HUES48 (cell line): ENCODE data around the gene COL4A4.

Source experiments
- H3K27ac ChIP-seq: one replicate; pipeline ENCODE4 v1.7.0; 2013; ENCODE audit warnings: low read depth, low read length, inconsistent platforms
- H3K27me3 ChIP-seq: 2 replicates; pipeline ENCODE4 v1.6.1; 2013; ENCODE audit warnings: mild to moderate bottlenecking, low read length; ENCODE audit not compliant: control insufficient read depth, insufficient read depth
- H3K36me3 ChIP-seq: 2 replicates; pipeline ENCODE4 v1.6.1; 2013; ENCODE audit warnings: low read length; ENCODE audit not compliant: control insufficient read depth, insufficient read depth
- H3K4me1 ChIP-seq: 2 replicates; pipeline ENCODE4 v1.6.1; 2013; ENCODE audit warnings: mild to moderate bottlenecking, low read length; ENCODE audit not compliant: control insufficient read depth, insufficient read depth
- H3K4me3 ChIP-seq: 2 replicates; pipeline ENCODE4 v1.5.1; 2013; ENCODE audit warnings: mild to moderate bottlenecking, low read depth, low read length
- H3K9ac ChIP-seq: 2 replicates; pipeline ENCODE4 v1.6.1; 2013; ENCODE audit warnings: mild to moderate bottlenecking, low read depth, low read length, moderate library complexity
- H3K9me3 ChIP-seq: 2 replicates; pipeline ENCODE4 v1.6.1; 2013; ENCODE audit warnings: low read length; ENCODE audit not compliant: control insufficient read depth, insufficient read depth

Gene COL4A4

DNA sequence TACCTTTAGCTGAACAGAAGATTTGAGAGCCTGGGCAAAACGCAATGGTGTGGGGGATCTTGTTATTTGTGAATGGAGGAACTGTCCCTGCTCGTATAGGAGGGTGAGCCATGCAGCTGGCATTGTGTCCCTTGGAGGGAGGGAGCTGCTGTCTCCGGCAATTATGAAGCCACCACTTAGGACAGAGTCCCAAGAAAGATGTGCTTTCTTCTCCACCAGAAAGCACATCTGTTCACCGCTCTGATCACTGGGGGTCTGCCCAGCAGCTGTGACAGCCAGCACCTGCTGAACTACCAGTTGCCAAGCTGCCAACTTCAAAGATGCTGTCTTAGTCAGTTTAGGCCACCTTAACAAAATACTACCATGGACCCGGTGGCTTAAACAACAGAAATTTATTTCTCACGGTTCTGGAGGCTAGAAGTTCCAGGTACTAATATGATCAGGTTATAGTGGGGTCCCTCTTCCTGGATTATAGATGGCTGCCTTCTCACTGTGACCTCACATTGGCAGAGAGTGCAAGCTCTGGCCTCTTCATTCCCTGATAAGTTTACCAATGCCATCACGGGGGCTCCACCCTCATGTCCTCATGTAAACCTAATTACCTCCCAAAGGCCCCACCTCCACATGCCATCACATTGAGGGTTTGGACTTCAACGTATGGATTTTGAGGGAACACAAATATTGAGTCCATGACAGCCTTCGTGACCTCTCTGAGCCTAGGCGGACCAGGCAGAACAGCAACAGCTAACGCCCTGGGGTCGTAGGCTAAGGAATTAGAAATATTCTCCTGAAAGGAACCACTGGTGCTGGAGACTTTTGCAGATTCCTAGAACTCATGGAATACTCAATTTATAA lies 179.9 kb downstream of the COL4A4 start:
- H3K36me3 ChIP-seq: no peaks in the 10 kb centered on the region
- H3K27ac ChIP-seq: no peak overlapping the region
- no peak overlapping the region for H3K9ac ChIP-seq
- no peak overlapping the region for H3K4me3 ChIP-seq
- no peaks in the 10 kb centered on the region for H3K27me3 ChIP-seq
- no peaks in the 10 kb centered on the region for H3K9me3 ChIP-seq
- peaks cover 9% of the 10 kb centered on the region; the same call in 1 of the 2 replicates for H3K4me1 ChIP-seq

GRCh38 chr2:226981791-226982326 lies 182.1 kb downstream of the COL4A4 start:
- Histone ChIP-seq H3K36me3 (no peaks in the 10 kb centered on the region), H3K27ac (no peak overlapping the region), H3K4me3 (no peak overlapping the region), H3K9me3 (no peaks in the 10 kb centered on the region), H3K9ac (no peak overlapping the region), H3K27me3 (no peaks in the 10 kb centered on the region), H3K4me1 (peaks cover 12% of the 10 kb centered on the region; the same call in 1 of the 2 replicates)

- Histone ChIP-seq H3K27me3 (no peaks in the 10 kb centered on the region), H3K4me1 (peaks cover 3% of the 10 kb centered on the region; the same call in 1 of the 2 replicates), H3K36me3 (no peaks in the 10 kb centered on the region), H3K4me3 (no peak overlapping the region), H3K9ac (no peak overlapping the region), H3K9me3 (no peaks in the 10 kb centered on the region), H3K27ac (no peak overlapping the region)
Measured at GRCh38 chr2:226979004-226979403, 185.0 kb downstream of the COL4A4 start.

- no peak overlapping the region for H3K4me3 ChIP-seq
- H3K9ac ChIP-seq: no peak overlapping the region
- no peak overlapping the region for H3K27ac ChIP-seq
- H3K9me3 ChIP-seq: no peaks in the 10 kb centered on the region
- H3K27me3 ChIP-seq: no peaks in the 10 kb centered on the region
- peaks cover 3% of the 10 kb centered on the region; the same call in 1 of the 2 replicates for H3K4me1 ChIP-seq
- H3K36me3 ChIP-seq: no peaks in the 10 kb centered on the region
Measured at GRCh38 chr2:226978300-226978699, 185.7 kb downstream of the COL4A4 start.

GRCh38 chr2:226977775-226978190 lies 186.2 kb downstream of the COL4A4 start:
- Histone ChIP-seq H3K9me3 (no peaks in the 10 kb centered on the region), H3K4me3 (no peak overlapping the region), H3K4me1 (peaks cover 3% of the 10 kb centered on the region; the same call in 1 of the 2 replicates), H3K36me3 (no peaks in the 10 kb centered on the region), H3K9ac (no peak overlapping the region), H3K27me3 (no peaks in the 10 kb centered on the region), H3K27ac (no peak overlapping the region)

GRCh38 chr2:226973816-226974215 lies 190.2 kb downstream of the COL4A4 start:
- no peaks in the 10 kb centered on the region for H3K27me3 ChIP-seq
- no peak overlapping the region for H3K27ac ChIP-seq
- H3K9me3 ChIP-seq: no peaks in the 10 kb centered on the region
- peaks cover 3% of the 10 kb centered on the region; the same call in 1 of the 2 replicates for H3K4me1 ChIP-seq
- H3K9ac ChIP-seq: no peak overlapping the region
- H3K36me3 ChIP-seq: no peaks in the 10 kb centered on the region
- H3K4me3 ChIP-seq: no peak overlapping the region

DNA sequence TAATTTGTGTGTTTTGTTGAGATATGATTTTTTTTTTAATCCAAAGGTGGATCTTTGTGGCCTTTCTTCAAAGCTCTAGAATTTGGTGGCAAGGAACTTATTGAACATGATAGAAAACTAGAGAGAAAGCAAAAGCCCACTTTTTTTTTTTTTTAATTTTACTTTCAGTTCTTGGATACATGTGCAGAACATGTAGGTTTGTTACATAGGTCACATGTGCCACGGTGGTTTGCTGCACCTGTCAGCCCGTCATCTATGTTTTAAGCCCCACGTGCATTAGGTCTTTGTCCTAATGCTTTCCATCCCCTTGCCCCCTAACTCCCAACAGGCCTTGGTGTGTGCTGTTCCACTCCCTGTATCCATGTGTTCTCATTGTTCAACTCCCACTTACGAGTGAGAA lies 192.2 kb downstream of the COL4A4 start:
- H3K9me3 ChIP-seq: no peaks in the 10 kb centered on the region
- no peaks in the 10 kb centered on the region for H3K36me3 ChIP-seq
- no peak overlapping the region for H3K4me3 ChIP-seq
- H3K4me1 ChIP-seq: no peaks in the 10 kb centered on the region
- no peak overlapping the region for H3K27ac ChIP-seq
- no peak overlapping the region for H3K9ac ChIP-seq
- no peaks in the 10 kb centered on the region for H3K27me3 ChIP-seq

GRCh38 chr2:226971084-226971483 lies 192.9 kb downstream of the COL4A4 start:
- Histone ChIP-seq H3K9me3 (no peaks in the 10 kb centered on the region), H3K4me1 (no peaks in the 10 kb centered on the region), H3K27me3 (no peaks in the 10 kb centered on the region), H3K36me3 (no peaks in the 10 kb centered on the region), H3K9ac (no peak overlapping the region), H3K4me3 (no peak overlapping the region), H3K27ac (no peak overlapping the region)

DNA sequence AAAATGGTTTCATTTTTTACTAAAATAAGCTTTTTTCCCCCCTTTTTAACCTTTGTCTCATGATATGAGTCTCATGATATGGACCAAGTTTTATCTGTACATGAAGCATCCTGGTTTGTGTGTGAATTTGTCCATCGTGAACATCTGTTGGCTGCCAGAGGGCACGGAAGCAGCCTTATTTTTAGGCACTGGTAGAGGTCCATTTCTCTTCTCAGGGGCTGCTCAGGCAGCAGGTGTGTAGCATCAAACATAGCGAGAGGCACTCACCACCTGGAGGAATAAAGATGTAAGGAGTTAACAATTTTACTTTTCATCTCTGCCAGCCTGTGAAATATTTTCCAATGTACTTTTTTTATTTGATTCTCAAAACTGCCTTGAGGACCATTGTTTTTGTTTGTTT lies 193.6 kb downstream of the COL4A4 start:
- Histone ChIP-seq H3K27ac (no peak overlapping the region), H3K9me3 (no peaks in the 10 kb centered on the region), H3K27me3 (no peaks in the 10 kb centered on the region), H3K4me3 (no peak overlapping the region), H3K4me1 (no peaks in the 10 kb centered on the region), H3K36me3 (no peaks in the 10 kb centered on the region), H3K9ac (no peak overlapping the region)

DNA sequence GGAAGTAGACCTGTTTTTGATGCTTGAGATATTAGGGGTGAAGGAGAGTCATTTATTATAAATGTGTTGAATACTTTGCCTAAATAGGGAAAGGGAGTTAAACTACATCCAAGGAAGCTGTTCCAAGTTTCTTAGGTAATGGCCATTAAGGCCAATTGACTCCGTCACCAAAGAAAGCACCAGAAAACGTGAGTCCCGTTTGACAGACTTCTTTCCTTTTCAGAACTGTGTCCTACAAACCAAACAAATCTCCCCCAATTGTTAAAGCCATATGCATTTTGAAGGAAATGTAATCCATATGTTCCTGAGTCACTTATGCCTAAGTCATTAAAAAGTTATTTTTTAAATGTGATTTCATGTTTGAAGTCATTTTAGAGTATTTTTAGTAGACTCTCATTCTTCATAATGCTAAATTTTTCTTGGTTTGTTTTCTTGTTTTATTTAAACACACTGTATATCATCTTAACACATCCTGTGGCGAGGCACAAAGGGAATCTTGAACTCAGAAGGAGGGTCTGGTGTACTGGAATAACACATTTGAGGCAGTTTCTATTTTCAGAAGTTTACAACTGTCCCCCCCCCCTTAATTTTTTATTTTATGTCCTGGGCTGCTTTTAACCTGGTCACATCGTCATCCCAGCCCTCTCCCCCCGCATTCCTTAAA lies 194.5 kb downstream of the COL4A4 start:
- Histone ChIP-seq H3K36me3 (no peaks in the 10 kb centered on the region), H3K27me3 (no peaks in the 10 kb centered on the region), H3K9ac (no peak overlapping the region), H3K4me3 (no peak overlapping the region), H3K4me1 (no peaks in the 10 kb centered on the region), H3K27ac (no peak overlapping the region), H3K9me3 (no peaks in the 10 kb centered on the region)

GRCh38 chr2:226965376-226965775 lies 198.6 kb downstream of the COL4A4 start:
- Histone ChIP-seq H3K27ac (no peak overlapping the region), H3K4me3 (no peak overlapping the region), H3K36me3 (no peaks in the 10 kb centered on the region), H3K9me3 (no peaks in the 10 kb centered on the region), H3K27me3 (no peaks in the 10 kb centered on the region), H3K9ac (no peak overlapping the region), H3K4me1 (peaks cover 9% of the 10 kb centered on the region)
